H1 (cell line): ENCODE results near the gene MMS19. TPM values are rescaled to one million over a fixed set of nuclear protein-coding genes. Genes with fewer than 3 reads are reported as not detected.

Experiments
- CTCF ChIA-PET: fragments of 300-600 bp; sonication (Branson Sonifier 250); formaldehyde crosslinking; loops from one replicate; lab custom pipeline; 2021; ENCODE audit not compliant: partially characterized antibody; lab: Charles Lee
- POLR2A ChIA-PET: fragments of 300-600 bp; sonication (Branson Sonifier 250); formaldehyde crosslinking; loops from one replicate; lab custom pipeline; 2021; ENCODE audit warnings: inconsistent platforms; ENCODE audit not compliant: partially characterized antibody; lab: Charles Lee
- DNase-seq, 2 experiments: peaks; one replicate each; pipeline versions ENCODE4 v3.0.0 to v3.0.0-alpha.2; 2010 to 2022; ENCODE audit warnings: low spot score in 2 of 2, low read depth in 1 of 2, mixed read lengths in 1 of 2
- FAIRE-seq: peaks from 2 replicates; lab custom pipeline; 2011; peaks lifted over from hg19 to GRCh38; lab: Jason Lieb, UNC
- H2AFZ ChIP-seq: 2 replicates; pipeline ENCODE4 v1.8.1; 2012; ENCODE audit warnings: low read length, inconsistent platforms
- H2AK5ac ChIP-seq: 2 replicates; pipeline ENCODE4 v1.6.1; 2013; ENCODE audit warnings: low read depth, low read length
- H2BK120ac ChIP-seq: replicated peaks from 2 replicates; pipeline ENCODE3; 2013; ENCODE audit warnings: low read depth, low read length, inconsistent platforms
- H2BK12ac ChIP-seq: 2 replicates; pipeline ENCODE4 v1.6.1; 2013; ENCODE audit warnings: low read depth, low read length
- H2BK15ac ChIP-seq: 2 replicates; pipeline ENCODE4 v1.6.1; 2013; ENCODE audit warnings: low read length
- H2BK20ac ChIP-seq: 2 replicates; pipeline ENCODE4 v1.6.1; 2013; ENCODE audit warnings: low read length
- H2BK5ac ChIP-seq: 2 replicates; pipeline ENCODE4 v1.6.1; 2013; ENCODE audit warnings: low read depth, low read length
- H3K14ac ChIP-seq: 2 replicates; pipeline ENCODE4 v1.6.1; 2013; ENCODE audit warnings: inconsistent platforms; ENCODE audit not compliant: insufficient read length
- H3K18ac ChIP-seq: 2 replicates; pipeline ENCODE4 v1.6.1; 2013; ENCODE audit warnings: low read length; ENCODE audit errors: extremely low read depth
- H3K23ac ChIP-seq: 2 replicates; pipeline ENCODE4 v1.6.1; 2013; ENCODE audit warnings: inconsistent platforms; ENCODE audit not compliant: insufficient read length
- H3K23me2 ChIP-seq: 2 replicates; pipeline ENCODE4 v1.6.1; 2013; ENCODE audit warnings: low read depth, low read length
- H3K27ac ChIP-seq: 2 replicates; pipeline ENCODE4 v1.6.1; 2011; ENCODE audit warnings: low read depth, low read length, inconsistent platforms
- H3K27me3 ChIP-seq, 4 experiments: replicated peaks in 1 of 4; 1 replicate in 1 of 4; 2 replicates in 3 of 4; pipeline versions ENCODE4 v1.6.1 to v1.8.1; 2011 to 2013; ENCODE audit warnings: low read length in 3 of 4, mild to moderate bottlenecking in 3 of 4, inconsistent platforms in 2 of 4, mixed read lengths in 2 of 4, moderate library complexity in 1 of 4; ENCODE audit not compliant: control insufficient read depth in 3 of 4, insufficient read depth in 3 of 4; ENCODE audit errors: extremely low read depth in 1 of 4
- H3K36me3 ChIP-seq, 4 experiments: 2 replicates each; pipeline versions ENCODE4 v1.6.1 to v1.8.1; 2011 to 2013; ENCODE audit warnings: mild to moderate bottlenecking in 4 of 4, low read length in 3 of 4, moderate library complexity in 2 of 4, control low read depth in 1 of 4, inconsistent platforms in 1 of 4; ENCODE audit not compliant: insufficient read depth in 4 of 4, control insufficient read depth in 2 of 4
- H3K4ac ChIP-seq: replicated peaks from 2 replicates; pipeline ENCODE3; 2013; ENCODE audit warnings: low read length, low read depth, mixed read lengths, inconsistent platforms; ENCODE audit not compliant: insufficient read length
- H3K4me1 ChIP-seq, 4 experiments: replicated peaks in 1 of 4; 1 replicate in 1 of 4; 2 replicates in 3 of 4; pipeline versions ENCODE4 v1.6.1 to v1.8.1; 2011 to 2013; ENCODE audit warnings: low read length in 3 of 4, inconsistent platforms in 2 of 4, mixed read lengths in 1 of 4; ENCODE audit not compliant: insufficient read depth in 4 of 4, control insufficient read depth in 3 of 4
- H3K4me2 ChIP-seq, 2 experiments: 2 replicates each; pipeline versions ENCODE4 v1.6.1 to v1.8.1; 2011 to 2013; ENCODE audit warnings: low read depth in 2 of 2, low read length in 2 of 2, control low read depth in 1 of 2, inconsistent platforms in 1 of 2, mild to moderate bottlenecking in 1 of 2; ENCODE audit not compliant: insufficient read depth in 1 of 2
- H3K4me3 ChIP-seq, 4 experiments: fragments of 200-600, 300-600 bp in 1 of 4; sonication (generic), shearing (Covaris generic), sonication (Bioruptor Twin) in 1 of 4; 2 replicates each; pipeline versions ENCODE4 v1.5.1 to v1.8.1; 2011 to 2016; ENCODE audit warnings: low read length in 4 of 4, low read depth in 3 of 4, control low read depth in 2 of 4, inconsistent platforms in 2 of 4, mild to moderate bottlenecking in 2 of 4, mixed read lengths in 1 of 4, moderate library complexity in 1 of 4; ENCODE audit not compliant: insufficient read depth in 2 of 4; ENCODE audit errors: extremely low read depth in 1 of 4
- H3K56ac ChIP-seq: replicated peaks from 2 replicates; pipeline ENCODE3; 2013; ENCODE audit warnings: low read depth, mild to moderate bottlenecking, mixed read lengths, low read length, inconsistent platforms; ENCODE audit not compliant: insufficient read length
- H3K79me1 ChIP-seq: 2 replicates; pipeline ENCODE4 v1.6.1; 2013; ENCODE audit warnings: low read depth, low read length, control low read depth
- H3K79me2 ChIP-seq, 2 experiments: 2 replicates each; pipeline versions ENCODE4 v1.6.1 to v1.8.1; 2012 to 2013; ENCODE audit warnings: low read length in 2 of 2, mild to moderate bottlenecking in 2 of 2, inconsistent platforms in 1 of 2; ENCODE audit not compliant: insufficient read depth in 2 of 2, control insufficient read depth in 1 of 2
- H3K9ac ChIP-seq, 4 experiments: replicated peaks in 1 of 4; 1 replicate in 1 of 4; 2 replicates in 3 of 4; pipeline versions ENCODE4 v1.6.1 to v1.8.1; 2011 to 2013; ENCODE audit warnings: low read depth in 3 of 4, low read length in 3 of 4, control low read depth in 2 of 4, mild to moderate bottlenecking in 2 of 4, moderate library complexity in 2 of 4, inconsistent platforms in 1 of 4; ENCODE audit errors: extremely low read depth in 1 of 4
- H3K9me3 ChIP-seq, 2 experiments: 2 replicates each; pipeline versions ENCODE4 v1.6.1 to v1.8.1; 2012 to 2013; ENCODE audit warnings: mild to moderate bottlenecking in 2 of 2, moderate library complexity in 2 of 2, control low read depth in 1 of 2, inconsistent platforms in 1 of 2, low read depth in 1 of 2, low read length in 1 of 2, mixed read lengths in 1 of 2; ENCODE audit not compliant: insufficient read depth in 2 of 2
- H4K20me1 ChIP-seq, 2 experiments: replicated peaks in 1 of 2; 2 replicates each; pipeline versions ENCODE3 to v1.8.1; 2011 to 2013; ENCODE audit warnings: inconsistent platforms in 2 of 2, low read length in 2 of 2, mild to moderate bottlenecking in 1 of 2; ENCODE audit not compliant: insufficient read depth in 2 of 2, control insufficient read depth in 1 of 2
- H4K5ac ChIP-seq: 2 replicates; pipeline ENCODE4 v1.6.1; 2013; ENCODE audit warnings: low read length, low read depth, mixed read lengths, inconsistent platforms; ENCODE audit not compliant: insufficient read length
- H4K8ac ChIP-seq: 2 replicates; pipeline ENCODE4 v1.8.0; 2013; ENCODE audit warnings: mild to moderate bottlenecking, moderate library complexity, low read length, inconsistent platforms; ENCODE audit not compliant: insufficient read depth; ENCODE audit errors: extremely low read depth
- H4K91ac ChIP-seq: replicated peaks from 2 replicates; pipeline ENCODE3; 2013; ENCODE audit warnings: low read length, mixed read lengths, inconsistent platforms; ENCODE audit not compliant: insufficient read length
- KDM5A ChIP-seq: fragments of 200-600 bp; IDR thresholded peaks from 2 replicates; pipeline ENCODE4 v1.7.1; 2012; ENCODE audit warnings: mild to moderate bottlenecking, low read length, inconsistent platforms, mixed read lengths
- NRF1 ChIP-seq: IDR thresholded peaks from 2 replicates; pipeline ENCODE4 v1.6.1; 2011; ENCODE audit warnings: mild to moderate bottlenecking, low read depth, low read length, improper control_type of control experiment
- POLR2AphosphoS5 ChIP-seq: IDR thresholded peaks from 2 replicates; pipeline ENCODE4 v1.6.1; 2011; ENCODE audit warnings: low read depth, low read length
- ZNF274 ChIP-seq: IDR thresholded peaks from 2 replicates; pipeline ENCODE4 v1.7.0; 2012; ENCODE audit warnings: low read length, borderline replicate concordance; ENCODE audit errors: extremely low read depth
- WGBS, 2 experiments: shearing (Covaris generic) in 1 of 2; methylation state at CpG; one replicate each; pipeline versions ENCODE4 v1.1.6 to v1.1.7; 2013 to 2015; ENCODE audit warnings: low lambda C conversion rate in 2 of 2, mixed read lengths in 2 of 2, inconsistent platforms in 1 of 2, low coverage in 1 of 2, missing lambda C conversion rate in 1 of 2; ENCODE audit not compliant: insufficient replicate concordance in 2 of 2, insufficient coverage in 1 of 2, insufficient read length in 1 of 2; ENCODE audit errors: extremely low coverage in 1 of 2, missing lambda C conversion rate in 1 of 2; 5-methylcytosine and 5-hydroxymethylcytosine counted together
- polyA plus RNA-seq, 7 experiments: library from polyadenylated mRNA; depleted of rRNA in 3 of 7; stranded (reverse) in 5 of 7; unstranded in 2 of 7; fragments of >200 nt in 5 of 7; fragments of 200-250 nt in 2 of 7; gene quantifications; 1 replicate in 5 of 7; 2 replicates in 1 of 7; 4 replicates in 1 of 7; pipeline versions ENCODE4 v1.2.1 to v1.2.3, GENCODE V29; 2011 to 2013; ENCODE audit warnings: missing spikeins in 2 of 7, mixed read lengths in 2 of 7
- total RNA-seq: library from RNA; stranded (reverse); fragmentation: NEBNext Ultra II Directional; extraction: Animal tissue kit (Norgen Biotek cat#: 25700); gene quantifications from 2 replicates; pipeline ENCODE4 v1.2.1, GENCODE V29; 2021

MMS19 gene
- total and polyA plus RNA-seq, 2 of the 8 experiments (the other 6 are each of a cell fraction or from before 2014, with no cell fraction given) = 130 to 221 TPM

- H2BK15ac ChIP-seq = no peak overlapping the region
- H4K5ac ChIP-seq = no peak overlapping the region
- no peak overlapping the region for H3K14ac ChIP-seq
- no peak overlapping the region for H3K9ac ChIP-seq
- no peak overlapping the region for H3K18ac ChIP-seq
- no peaks in the 10 kb centered on the region for H3K79me2 ChIP-seq
- peak; percentile 52; the same call in 1 of the 2 replicates for TF ChIP-seq POLR2AphosphoS5
- TF ChIP-seq KDM5A = no peak
- no peak for TF ChIP-seq NRF1
- TF ChIP-seq ZNF274 = no peak
- FAIRE-seq = no peak
- H2BK5ac ChIP-seq = no peak overlapping the region
- H3K4ac ChIP-seq = no peak overlapping the region
- H2BK12ac ChIP-seq = no peak overlapping the region
- WGBS, 2 experiments = 90% methylated on average over 7 of the region's 7 CpGs; no CpG with 5 or more reads in 1 of the 2 experiments
- H3K23me2 ChIP-seq = no peaks in the 10 kb centered on the region
- no peaks in the 10 kb centered on the region for H3K27me3 ChIP-seq
- H3K56ac ChIP-seq = no peak overlapping the region
- H3K4me3 ChIP-seq = no peak overlapping the region
- no peak for DNase-seq
- no peak overlapping the region for H2BK120ac ChIP-seq
- H2AFZ ChIP-seq = no peak overlapping the region
- no peak overlapping the region for H4K91ac ChIP-seq
- H3K27ac ChIP-seq = no peak overlapping the region
- ChIA-PET CTCF (interaction anchor here (1.1 to 1.2 kb wide), 3 partner anchors 23 to 113 kb away, joined by 4 read pairs; no protein-coding TSS in a partner anchor), POLR2A (interaction anchor here (1.3 to 13.1 kb wide), 5 partner anchors 6 to 94 kb away, joined by 3 to 105 read pairs (median 12); no protein-coding TSS in a partner anchor)
- H3K9me3 ChIP-seq = peaks cover 0 to 2% of the 10 kb centered on the region in 2 experiments; a peak in 1 of 4 replicates
- H4K20me1 ChIP-seq = peaks cover 0 to 9% of the 10 kb centered on the region in 2 experiments
- no peaks in the 10 kb centered on the region; the same call in 1 of the 2 replicates for H3K79me1 ChIP-seq
- peaks cover 40 to 93% (median 77%) of the 10 kb centered on the region in 4 experiments for H3K36me3 ChIP-seq
- no peak overlapping the region for H3K23ac ChIP-seq
- no peak overlapping the region for H2AK5ac ChIP-seq
- no peak overlapping the region for H2BK20ac ChIP-seq
- H4K8ac ChIP-seq = no peak overlapping the region
- H3K4me1 ChIP-seq = no peaks in the 10 kb centered on the region
- H3K4me2 ChIP-seq = no peak overlapping the region
Measured at GRCh38 chr10:97459111-97459510, 39.1 kb downstream of the MMS19 start.
